ENCODE results near the gene CORIN.
"Not testable (repeated sequence)": the region's sequence is repeated elsewhere in the genome, so short reads cannot be mapped to it uniquely, and the experiment has no call there.

Gene CORIN

GRCh38 chr4:47631161-47631560, 206.7 kb downstream of the CORIN start:
- DNase-seq = no peak

GRCh38 chr4:47624031-47624441, 213.8 kb downstream of the CORIN start:
- no peak for DNase-seq

GRCh38 chr4:47621181-47621580, 216.7 kb downstream of the CORIN start:
- no peak for DNase-seq

DNA sequence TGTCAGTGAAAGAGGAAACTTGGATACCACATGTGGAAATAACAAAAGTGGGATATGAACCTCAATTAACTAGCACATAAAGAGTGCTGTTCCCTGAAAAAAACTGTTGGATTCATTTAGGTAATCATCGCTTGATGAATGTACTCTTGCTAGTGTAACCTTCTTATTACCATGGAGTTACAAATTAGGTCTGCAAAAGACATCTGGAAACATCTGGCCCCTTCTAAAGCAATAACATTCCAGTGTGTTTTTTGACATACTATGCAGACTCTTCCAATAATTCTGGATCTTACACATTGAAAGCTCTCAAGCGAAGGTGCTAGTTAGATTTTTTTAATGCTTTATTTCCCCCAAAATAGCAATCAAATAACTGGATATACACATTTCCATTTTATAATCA, 218.2 kb downstream of the CORIN start:
- no peak for DNase-seq

GRCh38 chr4:47617607-47618006, 220.3 kb downstream of the CORIN start:
- no peak for DNase-seq

GRCh38 chr4:47615385-47615784, 222.5 kb downstream of the CORIN start:
- no peak for DNase-seq

DNA sequence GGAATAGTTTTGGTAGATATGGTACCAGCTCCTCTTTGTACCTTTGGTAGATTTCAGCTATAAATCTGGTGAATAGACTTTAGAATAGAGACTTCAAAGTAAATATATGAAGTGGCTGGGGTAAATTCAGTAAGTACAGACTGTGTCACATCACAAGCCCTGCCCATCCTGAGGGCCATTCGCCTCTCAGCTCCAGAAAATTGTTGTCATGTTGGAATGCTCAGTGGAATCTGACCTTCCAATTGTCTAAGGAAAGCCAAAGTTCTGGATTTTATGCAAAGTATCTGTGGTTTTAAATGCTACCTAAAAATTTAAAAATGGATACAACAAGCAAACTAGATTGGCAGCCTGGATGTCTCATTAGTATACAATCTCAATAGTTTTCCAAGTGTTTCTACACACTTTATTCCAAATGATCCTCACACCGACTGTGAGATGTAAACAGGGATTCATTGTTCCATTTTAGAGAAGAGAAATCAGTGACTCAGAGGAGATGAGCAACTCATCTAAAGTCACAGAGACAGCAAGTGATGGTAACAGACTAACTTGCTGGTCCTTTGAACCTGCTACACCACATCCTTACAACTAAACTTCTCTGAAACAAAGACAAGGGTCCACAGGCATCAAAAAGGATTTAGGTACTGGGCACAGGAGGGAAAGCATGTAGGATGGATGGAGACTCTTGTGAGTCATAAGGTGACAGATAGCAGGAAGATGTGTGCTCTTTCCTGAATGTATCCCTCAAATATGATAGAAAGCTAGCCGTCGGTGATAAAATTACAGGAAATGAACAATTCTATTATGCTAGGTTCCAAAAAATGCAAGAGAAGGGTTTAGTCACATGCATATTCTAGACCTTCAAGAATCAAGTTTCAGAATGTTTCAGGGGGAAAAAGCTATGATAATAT, 225.5 kb downstream of the CORIN start:
- DNase-seq = no peak

DNA sequence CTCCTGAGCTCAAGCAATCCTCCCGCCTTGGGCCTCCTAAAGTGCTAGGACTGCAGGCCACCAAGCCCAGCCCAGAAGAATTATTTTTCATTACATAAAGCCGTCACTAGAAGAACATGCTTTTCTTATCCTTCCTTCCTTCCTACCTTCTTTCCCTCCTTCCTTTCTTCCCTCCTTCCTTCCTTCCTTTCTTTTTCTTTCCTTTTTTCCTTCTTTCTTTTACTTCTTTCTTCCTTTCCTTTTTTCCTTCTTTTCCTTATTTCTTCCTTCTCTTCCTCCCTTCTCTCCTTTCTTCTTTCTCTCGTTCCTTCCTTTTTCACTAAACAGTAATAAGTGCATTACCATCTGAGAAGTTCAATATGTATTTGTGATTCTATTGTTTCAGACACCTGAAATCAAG, 231.4 kb downstream of the CORIN start:
- no peak for DNase-seq

DNA sequence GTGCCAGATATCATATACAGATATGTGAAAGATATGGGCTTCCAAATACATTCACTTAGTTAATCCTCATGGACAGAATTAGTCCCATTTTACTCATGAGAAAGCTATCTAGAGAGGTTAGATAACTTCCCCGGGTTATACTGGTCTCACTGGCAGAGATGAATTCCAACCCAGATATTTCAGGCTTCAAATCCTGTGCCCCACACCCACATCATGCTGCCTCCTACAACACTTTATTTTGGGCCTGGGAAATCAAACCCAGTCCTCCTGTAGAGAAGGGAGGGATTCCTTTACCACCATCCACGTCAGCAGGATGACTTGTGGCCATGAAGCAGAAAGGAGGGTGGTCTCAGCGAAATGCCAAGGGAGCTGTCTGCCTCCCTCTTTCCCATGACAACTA, 239.0 kb downstream of the CORIN start:
- DNase-seq = no peak

GRCh38 chr4:47598320-47598719, 239.5 kb downstream of the CORIN start:
- no peak for DNase-seq

DNA sequence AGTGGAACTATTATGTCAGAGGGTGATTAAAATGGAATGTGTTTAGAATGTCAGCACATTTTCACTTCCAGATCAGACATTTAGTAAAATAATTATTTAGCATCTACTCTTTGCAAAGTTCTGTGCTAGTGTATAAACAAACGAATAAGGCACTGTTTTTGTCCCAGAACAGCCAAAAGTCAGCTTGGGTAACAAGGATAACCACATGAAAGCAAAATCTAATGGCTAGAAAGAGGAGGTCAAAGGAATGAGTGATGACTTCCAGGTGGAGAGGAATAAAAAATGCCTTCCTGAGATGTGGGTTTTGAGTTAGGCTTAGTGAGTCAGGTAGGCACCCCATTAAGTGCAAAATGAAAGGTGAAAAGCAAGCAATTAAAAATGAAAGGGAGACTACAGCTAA, 240.2 kb downstream of the CORIN start:
- no peak for DNase-seq

DNA sequence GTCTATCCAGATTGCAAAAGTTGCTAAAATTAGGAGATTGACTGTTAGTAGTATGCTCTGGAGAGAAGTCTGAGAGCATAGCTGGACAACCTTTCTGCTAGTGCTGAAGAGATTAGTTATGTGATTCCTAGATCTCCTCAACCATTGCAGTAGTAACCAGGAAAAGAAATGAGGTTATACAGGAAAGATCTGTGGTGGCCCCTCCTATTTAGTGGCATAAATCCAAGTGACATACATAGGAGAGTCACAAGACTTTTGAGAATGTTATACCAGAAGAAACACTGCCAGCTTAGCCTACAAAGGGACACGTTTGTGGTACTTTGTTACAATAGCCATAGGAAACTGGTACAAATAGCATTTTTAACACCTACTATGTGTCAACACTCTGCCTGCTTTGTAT, 247.5 kb downstream of the CORIN start:
- no peak for DNase-seq

DNA sequence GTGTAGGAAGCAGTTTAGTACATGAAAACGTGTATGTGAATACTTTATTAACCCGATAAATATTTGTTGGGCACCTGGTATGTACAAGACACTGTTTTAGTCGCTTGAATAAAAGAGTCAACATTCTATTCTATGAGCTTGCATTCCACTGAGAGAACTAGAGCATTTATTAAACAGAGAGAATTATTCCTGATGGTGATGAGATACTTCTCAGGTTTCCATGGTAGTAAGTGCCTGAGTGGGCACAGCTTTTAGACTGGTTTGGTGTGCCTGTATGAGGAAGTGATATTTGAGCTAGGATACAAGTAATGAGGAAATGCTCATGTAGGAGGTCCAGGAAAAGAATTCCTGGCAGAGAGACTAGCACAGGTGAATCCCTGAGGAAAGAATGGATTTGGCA, 258.6 kb downstream of the CORIN start:
- DNase-seq = no peak

GRCh38 chr4:47577779-47578553, 259.9 kb downstream of the CORIN start:
- no peak for DNase-seq

- no peak for DNase-seq
Measured at GRCh38 chr4:47572981-47573380, 264.9 kb downstream of the CORIN start.

DNA sequence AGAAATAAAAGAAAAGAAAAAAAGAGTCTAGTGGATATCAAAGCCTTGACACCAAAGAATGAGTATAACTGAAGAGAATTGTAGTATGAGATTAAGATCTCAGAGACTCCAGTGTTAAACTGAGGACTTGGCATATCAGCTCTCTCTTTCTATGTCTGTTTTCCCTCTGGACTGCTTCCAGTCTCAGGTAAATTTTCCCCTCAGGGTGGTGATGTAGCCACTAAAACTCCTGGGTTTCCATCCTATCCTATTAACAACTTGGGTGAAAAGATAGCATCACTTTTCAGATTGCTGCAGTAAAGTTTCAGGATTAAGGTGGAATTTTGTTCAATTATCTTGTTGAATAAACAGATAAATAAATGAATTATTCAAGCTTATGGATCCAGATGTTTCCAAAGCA, 267.1 kb downstream of the CORIN start:
- DNase-seq = no peak

- no peak for DNase-seq
Measured at GRCh38 chr4:47567511-47567910, 270.4 kb downstream of the CORIN start.

GRCh38 chr4:47566969-47567368, 270.9 kb downstream of the CORIN start:
- no peak for DNase-seq

GRCh38 chr4:47566566-47566965, 271.3 kb downstream of the CORIN start:
- DNase-seq = no peak

- peak; percentile 68 for DNase-seq
Measured at GRCh38 chr4:47562297-47562696, 275.6 kb downstream of the CORIN start.

GRCh38 chr4:47561331-47561730, 276.5 kb downstream of the CORIN start:
- DNase-seq = no peak

DNA sequence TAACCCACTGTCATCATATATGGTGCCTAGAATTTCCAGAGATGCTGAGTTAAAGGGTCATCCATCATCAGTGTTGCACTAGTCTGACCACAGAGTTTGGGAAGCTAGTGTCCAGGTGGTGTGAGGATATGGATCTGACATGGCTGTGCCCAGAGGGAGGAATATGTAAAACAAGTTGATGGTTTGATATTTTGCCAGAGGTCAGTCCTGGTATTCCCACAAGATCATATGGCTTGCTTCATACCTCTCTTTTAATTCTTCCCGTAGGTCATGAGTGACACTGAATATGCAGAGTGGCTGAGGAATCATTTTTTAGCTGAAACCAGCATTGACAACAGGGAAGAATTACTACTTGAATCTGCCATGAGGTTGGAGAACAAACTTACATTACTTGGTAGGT, 277.2 kb downstream of the CORIN start:
- no peak for DNase-seq

- DNase-seq = no peak
Measured at GRCh38 chr4:47557255-47557654, 280.6 kb downstream of the CORIN start.

DNA sequence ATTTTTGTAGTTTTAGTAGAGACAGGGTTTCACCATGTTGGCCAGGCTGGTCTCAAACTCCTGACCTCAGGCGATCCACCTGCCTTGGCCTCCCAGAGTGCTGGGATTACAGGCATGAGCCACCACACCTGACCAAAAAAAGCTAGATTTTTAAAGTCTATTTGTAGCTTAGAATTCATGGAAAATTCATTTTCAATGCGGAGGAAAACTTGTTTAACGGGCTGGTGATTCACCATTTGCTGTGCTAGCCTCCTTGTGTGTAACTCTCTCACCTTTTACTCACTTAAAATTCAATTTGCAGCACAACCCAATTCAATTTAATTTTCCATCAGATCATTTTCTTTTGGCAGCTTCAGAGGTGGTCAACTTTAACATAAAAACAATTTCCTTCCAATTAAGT, 281.9 kb downstream of the CORIN start:
- not testable (repeated sequence) for DNase-seq
